Measurements from ENCODE around the gene AFDN. TPM values are rescaled to one million over a fixed set of nuclear protein-coding genes. Genes with fewer than 3 reads are reported as not detected.

AFDN gene
- total RNA-seq, 2 donors from 2014 or later, result 213 to 232 TPM

DNA sequence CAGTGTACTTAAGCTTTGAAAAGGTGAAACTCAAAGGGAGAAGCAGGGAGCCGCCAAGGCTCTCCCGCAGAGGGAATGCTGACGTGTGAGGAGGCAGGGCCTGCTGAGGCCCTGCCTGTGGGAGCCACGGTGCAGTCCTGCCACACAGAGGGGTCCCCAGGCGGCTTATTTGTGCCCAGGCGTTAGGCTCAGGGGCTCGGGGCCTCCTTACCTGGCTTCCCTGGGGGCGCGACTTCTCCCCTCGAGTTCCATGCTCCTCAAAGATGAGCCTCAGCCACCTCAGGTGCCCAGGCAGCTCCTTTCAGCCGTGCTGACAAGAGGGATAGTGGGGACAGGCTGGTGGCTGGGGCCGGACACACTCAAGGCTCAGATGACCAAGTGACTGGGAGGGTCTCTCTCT is 168.6 kb downstream of the AFDN start:
- TF ChIP-seq, protein P1, sequence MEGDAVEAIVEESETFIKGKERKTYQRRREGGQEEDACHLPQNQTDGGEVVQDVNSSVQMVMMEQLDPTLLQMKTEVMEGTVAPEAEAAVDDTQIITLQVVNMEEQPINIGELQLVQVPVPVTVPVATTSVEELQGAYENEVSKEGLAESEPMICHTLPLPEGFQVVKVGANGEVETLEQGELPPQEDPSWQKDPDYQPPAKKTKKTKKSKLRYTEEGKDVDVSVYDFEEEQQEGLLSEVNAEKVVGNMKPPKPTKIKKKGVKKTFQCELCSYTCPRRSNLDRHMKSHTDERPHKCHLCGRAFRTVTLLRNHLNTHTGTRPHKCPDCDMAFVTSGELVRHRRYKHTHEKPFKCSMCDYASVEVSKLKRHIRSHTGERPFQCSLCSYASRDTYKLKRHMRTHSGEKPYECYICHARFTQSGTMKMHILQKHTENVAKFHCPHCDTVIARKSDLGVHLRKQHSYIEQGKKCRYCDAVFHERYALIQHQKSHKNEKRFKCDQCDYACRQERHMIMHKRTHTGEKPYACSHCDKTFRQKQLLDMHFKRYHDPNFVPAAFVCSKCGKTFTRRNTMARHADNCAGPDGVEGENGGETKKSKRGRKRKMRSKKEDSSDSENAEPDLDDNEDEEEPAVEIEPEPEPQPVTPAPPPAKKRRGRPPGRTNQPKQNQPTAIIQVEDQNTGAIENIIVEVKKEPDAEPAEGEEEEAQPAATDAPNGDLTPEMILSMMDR (IDR thresholded peaks at IDR 0.05), result no peak
- intact Hi-C loops (cut with DNase I), result no loop called here
- Histone ChIP-seq H3K27me3 (no peaks in the 10 kb centered on the region), H3K4me3 (no peak overlapping the region), H3K9me3 (no peaks in the 10 kb centered on the region), H3K36me3 (no peaks in the 10 kb centered on the region), H3K4me1 (no peaks in the 10 kb centered on the region), H3K9ac (ENCODE audit: low read depth in 2 of 2, low read length in 2 of 2) (no peak overlapping the region), H3K27ac (no peak overlapping the region)
- peak; percentile 4 for DNase-seq

DNA sequence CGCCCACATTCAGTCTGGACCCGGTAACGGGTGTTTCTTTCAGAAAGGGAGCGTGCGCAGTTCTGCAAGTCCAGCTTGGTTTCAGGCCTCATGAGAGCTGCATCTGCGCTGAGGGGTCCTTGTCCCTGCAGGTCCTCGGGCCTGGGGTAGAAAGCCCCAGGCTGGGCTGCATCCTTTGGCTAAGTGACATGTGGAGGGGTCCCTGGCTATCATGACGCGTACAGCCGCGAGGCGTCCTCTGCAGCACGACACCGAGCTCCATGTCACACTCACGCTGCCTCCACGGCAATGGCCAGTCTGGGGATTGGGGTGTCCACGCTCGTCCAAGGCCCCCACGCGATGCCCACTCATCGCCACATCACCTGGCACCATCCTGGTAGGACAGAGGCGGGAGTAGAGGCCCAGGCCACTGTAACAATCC is 169.0 kb downstream of the AFDN start:
- Histone ChIP-seq H3K9ac (ENCODE audit: low read depth in 2 of 2, low read length in 2 of 2) (no peak overlapping the region), H3K9me3 (no peaks in the 10 kb centered on the region), H3K27ac (no peak overlapping the region), H3K27me3 (no peaks in the 10 kb centered on the region), H3K36me3 (no peaks in the 10 kb centered on the region), H3K4me3 (no peak overlapping the region), H3K4me1 (no peaks in the 10 kb centered on the region)
- intact Hi-C loops (cut with DNase I), result no loop called here
- no peak for DNase-seq
- TF ChIP-seq, protein P1 (IDR thresholded peaks at IDR 0.05), result no peak

DNA sequence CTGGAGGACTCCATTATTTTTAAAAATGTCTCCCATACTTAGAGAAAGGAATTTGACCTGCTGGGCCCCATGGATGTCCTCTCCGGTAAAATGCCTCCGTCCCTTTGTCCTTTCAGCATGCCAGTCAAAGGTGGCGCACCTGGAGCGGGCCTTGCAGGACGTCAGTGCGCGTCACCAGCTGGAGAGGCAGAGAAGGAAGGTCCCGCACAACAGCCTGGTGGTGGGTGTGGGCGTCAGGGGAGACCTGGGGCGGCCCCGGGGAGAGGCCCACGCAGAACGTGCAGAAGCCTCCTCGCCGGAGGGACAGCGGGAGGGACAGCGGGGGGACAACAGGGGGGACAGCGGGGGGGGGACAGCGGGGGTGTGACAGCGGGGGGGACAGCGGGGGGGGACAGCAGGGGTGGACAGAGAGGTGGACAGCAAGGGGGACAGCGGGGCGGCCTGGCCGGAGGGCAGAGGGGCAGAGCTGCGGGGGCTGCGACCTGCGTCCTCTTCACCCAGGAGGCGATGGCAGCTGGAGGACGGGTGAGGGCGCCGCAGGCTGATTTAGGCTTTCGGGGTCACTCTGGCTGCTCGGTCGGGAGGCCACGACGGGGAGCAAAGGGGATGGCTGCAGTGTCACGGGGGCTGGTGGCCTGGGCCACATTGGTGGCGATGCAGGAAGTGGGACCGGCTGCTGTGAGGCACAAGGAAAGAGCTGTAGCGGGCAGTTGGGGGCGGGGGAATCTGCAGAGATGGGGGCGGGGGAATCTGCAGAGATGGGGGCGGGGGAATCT is 169.9 kb downstream of the AFDN start:
- Histone ChIP-seq H3K4me1 (no peaks in the 10 kb centered on the region), H3K9ac (ENCODE audit: low read depth in 2 of 2, low read length in 2 of 2) (no peak overlapping the region), H3K9me3 (no peaks in the 10 kb centered on the region), H3K27me3 (no peaks in the 10 kb centered on the region), H3K4me3 (no peak overlapping the region), H3K27ac (no peak overlapping the region), H3K36me3 (no peaks in the 10 kb centered on the region)
- TF ChIP-seq, protein P1 (IDR thresholded peaks at IDR 0.05), result no peak
- no peak for DNase-seq
- intact Hi-C loops (cut with DNase I), result no loop called here

DNA sequence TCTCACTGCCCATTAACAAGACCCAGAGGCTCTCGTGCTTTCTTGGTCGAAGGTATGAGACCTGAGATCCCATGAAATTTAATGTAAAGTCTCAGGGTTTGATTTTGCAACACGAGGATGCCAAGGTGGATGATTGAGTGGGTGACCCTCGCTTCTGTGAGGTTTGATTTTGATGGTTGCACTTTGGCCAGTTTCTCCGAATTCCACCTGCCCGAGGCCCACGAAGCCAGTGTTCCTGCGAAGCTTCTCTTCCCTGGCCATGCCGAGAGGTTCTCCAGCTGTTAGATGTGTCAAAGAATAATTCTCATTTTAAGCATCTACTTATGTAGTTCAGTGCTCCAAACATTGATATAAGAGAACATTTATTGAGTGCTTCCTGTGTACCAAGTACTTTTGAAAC is 170.9 kb downstream of the AFDN start, which contains the start of gene KIF25:
Gene KIF25 (plus strand): TSS at position 30 of the 400 bp plus-strand sequence. CDS start 31,915 bp downstream, outside the sequence.
- Histone ChIP-seq H3K27me3 (no peaks in the 10 kb centered on the region), H3K27ac (no peak within 1 kb of the TSS), H3K4me1 (no peaks in the 10 kb centered on the region), H3K9ac (ENCODE audit: low read depth in 2 of 2, low read length in 2 of 2) (no peak within 1 kb of the TSS), H3K9me3 (no peaks in the 10 kb centered on the region), H3K36me3 (no peaks in the 10 kb centered on the region), H3K4me3 (no peak within 1 kb of the TSS)
- DNase-seq, result no peak
- TF ChIP-seq, protein P1 (IDR thresholded peaks at IDR 0.05), result no peak
- intact Hi-C loops (cut with DNase I), result no loop called here

DNA sequence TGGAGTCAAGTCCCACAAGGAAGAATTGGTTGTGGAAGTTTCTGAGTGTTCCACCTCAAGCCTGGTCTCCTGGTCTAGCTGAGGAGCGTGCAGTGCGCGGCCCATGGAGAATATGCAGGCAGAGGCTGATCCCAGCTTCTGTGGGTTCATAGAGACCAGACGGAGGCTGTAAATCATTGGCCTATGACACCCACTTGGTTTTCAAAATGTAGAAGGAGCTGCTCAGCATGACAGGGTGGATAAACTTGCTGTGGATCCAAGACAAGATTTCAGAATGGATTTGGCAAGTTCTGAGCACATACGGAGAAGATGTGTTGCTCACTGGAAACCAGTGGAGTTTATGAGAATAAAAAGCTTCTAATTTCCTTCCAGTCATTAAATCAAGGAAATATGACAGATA is 171.5 kb downstream of the AFDN start:
- H3K27me3 ChIP-seq, result no peaks in the 10 kb centered on the region
- no peaks in the 10 kb centered on the region for H3K9me3 ChIP-seq
- no peaks in the 10 kb centered on the region for H3K36me3 ChIP-seq
- TF ChIP-seq, protein P1 (IDR thresholded peaks at IDR 0.05), result no peak
- H3K4me3 ChIP-seq, result no peak overlapping the region
- no peaks in the 10 kb centered on the region for H3K4me1 ChIP-seq
- H3K27ac ChIP-seq, result no peak overlapping the region
- H3K9ac ChIP-seq (ENCODE audit: low read depth in 2 of 2, low read length in 2 of 2), result no peak overlapping the region
- intact Hi-C loops (cut with DNase I), result no loop called here
- DNase-seq, result no peak
